Lung (tissue), 12 donors: Measurements from ENCODE around the gene NEK7. TPM values are rescaled to one million over a fixed set of nuclear protein-coding genes. Genes with fewer than 3 reads are reported as not detected.

Experiments used
- ATAC-seq: fragments of 200-7000 bp; cut with Tn5 transposase; one replicate; pipeline ENCODE4 v1.9.1; 2020; ENCODE audit warnings: moderate number of reproducible peaks; ENCODE audit not compliant: insufficient read depth, low FRiP score
- DNase-seq, 3 donors: peaks; one replicate each; pipeline ENCODE4 v3.0.0-alpha.2; 2013 to 2017
- H3K27ac ChIP-seq, 2 donors: one replicate each; pipeline ENCODE4 v1.5.1; 2013; ENCODE audit warnings: mild to moderate bottlenecking in 2 of 2, moderate library complexity in 2 of 2, control low read depth in 1 of 2, inconsistent platforms in 1 of 2, low read depth in 1 of 2, low read length in 1 of 2
- H3K27me3 ChIP-seq, 3 donors: one replicate each; pipeline ENCODE4 v1.5.1; 2013; ENCODE audit warnings: low read length in 2 of 3; ENCODE audit not compliant: control insufficient read depth in 3 of 3, insufficient read depth in 3 of 3
- H3K36me3 ChIP-seq, 4 donors: one replicate each; pipeline ENCODE4 v1.5.1; 2013; ENCODE audit warnings: low read length in 4 of 4, mild to moderate bottlenecking in 1 of 4, moderate library complexity in 1 of 4; ENCODE audit not compliant: control insufficient read depth in 4 of 4, insufficient read depth in 4 of 4
- H3K4me1 ChIP-seq, 5 donors: one replicate each; pipeline ENCODE4 v1.5.1; 2013; ENCODE audit warnings: low read length in 5 of 5, mild to moderate bottlenecking in 2 of 5, moderate library complexity in 1 of 5; ENCODE audit not compliant: control insufficient read depth in 5 of 5, insufficient read depth in 5 of 5
- H3K4me3 ChIP-seq: one replicate; pipeline ENCODE4 v1.5.1; 2013; ENCODE audit warnings: mild to moderate bottlenecking, control low read depth, moderate library complexity
- H3K9ac ChIP-seq, 2 donors: one replicate each; pipeline ENCODE4 v1.5.1; 2013; ENCODE audit warnings: low read length in 2 of 2, control low read depth in 1 of 2; ENCODE audit not compliant: insufficient read depth in 1 of 2
- H3K9me3 ChIP-seq, 4 donors: one replicate each; pipeline ENCODE4 v1.5.1; 2013; ENCODE audit warnings: low read length in 3 of 4, mild to moderate bottlenecking in 1 of 4, moderate library complexity in 1 of 4; ENCODE audit not compliant: control insufficient read depth in 4 of 4, insufficient read depth in 3 of 4
- WGBS, 2 donors: extraction: QIAGEN DNeasy Blood & Tissue Kit; methylation state at CpG; one replicate each; pipeline ENCODE4 v1.1.7; 2013; 5-methylcytosine and 5-hydroxymethylcytosine counted together
- polyA plus RNA-seq, 2 donors: library from polyadenylated mRNA; stranded (reverse); fragments of 200-250 nt; gene quantifications; one replicate each; pipeline ENCODE4 v1.2.1, GENCODE V29; 2013
- total RNA-seq, 2 donors: library from RNA; depleted of rRNA in 1 of 2; stranded (reverse); fragments of >200 nt in 1 of 2; gene quantifications; one replicate each; pipeline ENCODE4 v1.2.1, GENCODE V29; 2014 to 2021
- TF ChIP-seq, protein P1 (sequence below): IDR thresholded peaks from 2 replicates; pipeline ENCODE4 v1.5.1; 2012; ENCODE audit warnings: mild to moderate bottlenecking; ENCODE audit errors: control extremely low read depth, extremely low read depth
- donor health status: control.
- donor health status: control.
- donor health status: Bipolar disorder and iron deficiency.
- donor health status: healthy.
- donor health status: DM: yes; HTN: yes; CAD: no.

The NEK7 gene
- total and polyA plus RNA-seq, 4 donors: 23.9 to 132 (median 64.2) TPM

DNA sequence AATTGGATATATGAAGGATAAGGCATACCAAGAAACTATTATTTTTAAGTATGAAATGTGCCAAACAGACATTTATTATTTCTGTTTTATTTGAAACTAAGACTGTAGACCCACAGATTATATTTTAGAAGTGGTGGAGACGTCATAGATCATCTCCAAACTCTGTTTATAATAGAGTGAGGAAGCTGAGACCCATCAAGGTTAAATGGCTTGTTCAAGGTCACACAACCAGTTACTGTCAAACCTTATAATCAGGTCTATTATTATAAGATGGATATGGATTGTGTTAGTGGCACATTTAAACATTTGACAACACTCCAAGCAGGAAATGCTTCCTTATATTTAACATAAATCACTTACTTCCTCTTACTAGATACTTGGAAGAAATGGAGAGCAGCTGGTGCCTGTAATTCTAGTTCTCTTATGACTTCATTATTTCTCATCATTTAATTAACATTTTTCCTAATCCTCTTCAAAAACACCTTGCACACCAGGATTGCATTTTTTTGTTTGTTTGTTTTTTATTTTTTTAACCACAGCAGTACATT, 117.0 kb downstream of the NEK7 start:
- Histone ChIP-seq H3K9me3 (no peaks in the 10 kb centered on the region), H3K36me3 (peaks cover 0 to 2% (median 0%) of the 10 kb centered on the region in 4 donors), H3K9ac (no peak overlapping the region), H3K4me1 (peaks cover 0 to 43% (median 9%) of the 10 kb centered on the region in 5 donors), H3K27me3 (no peaks in the 10 kb centered on the region), H3K4me3 (no peak overlapping the region), H3K27ac (peak overlapping the region in 1 of 2 donors; percentile 33)
- TF ChIP-seq, protein P1, sequence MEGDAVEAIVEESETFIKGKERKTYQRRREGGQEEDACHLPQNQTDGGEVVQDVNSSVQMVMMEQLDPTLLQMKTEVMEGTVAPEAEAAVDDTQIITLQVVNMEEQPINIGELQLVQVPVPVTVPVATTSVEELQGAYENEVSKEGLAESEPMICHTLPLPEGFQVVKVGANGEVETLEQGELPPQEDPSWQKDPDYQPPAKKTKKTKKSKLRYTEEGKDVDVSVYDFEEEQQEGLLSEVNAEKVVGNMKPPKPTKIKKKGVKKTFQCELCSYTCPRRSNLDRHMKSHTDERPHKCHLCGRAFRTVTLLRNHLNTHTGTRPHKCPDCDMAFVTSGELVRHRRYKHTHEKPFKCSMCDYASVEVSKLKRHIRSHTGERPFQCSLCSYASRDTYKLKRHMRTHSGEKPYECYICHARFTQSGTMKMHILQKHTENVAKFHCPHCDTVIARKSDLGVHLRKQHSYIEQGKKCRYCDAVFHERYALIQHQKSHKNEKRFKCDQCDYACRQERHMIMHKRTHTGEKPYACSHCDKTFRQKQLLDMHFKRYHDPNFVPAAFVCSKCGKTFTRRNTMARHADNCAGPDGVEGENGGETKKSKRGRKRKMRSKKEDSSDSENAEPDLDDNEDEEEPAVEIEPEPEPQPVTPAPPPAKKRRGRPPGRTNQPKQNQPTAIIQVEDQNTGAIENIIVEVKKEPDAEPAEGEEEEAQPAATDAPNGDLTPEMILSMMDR: no peak
- ATAC-seq (no peak), DNase-seq (peak in 2 of 3 donors; percentile 53 to 65)
- 66 to 79% methylated on average over 1 of the region's 1 CpG for WGBS, 2 donors

DNA sequence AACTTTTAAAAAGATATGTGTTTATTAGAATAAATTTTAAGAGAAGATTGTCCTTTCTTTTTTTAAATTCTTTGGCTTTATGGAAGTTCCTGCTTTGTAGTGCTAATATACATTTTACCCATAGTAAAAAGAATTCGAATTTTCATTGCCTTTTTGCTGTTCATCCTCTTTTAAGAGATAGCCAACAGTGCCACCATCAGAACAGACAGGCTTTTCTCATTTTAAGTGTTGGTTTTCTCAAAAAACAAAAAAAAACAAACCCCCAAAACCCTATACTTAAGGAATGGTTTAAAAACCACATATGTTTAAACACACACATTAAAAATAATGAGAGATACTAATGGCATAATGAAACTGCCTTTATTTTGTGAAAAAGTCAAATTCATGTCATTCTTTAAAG, 118.8 kb downstream of the NEK7 start:
- Histone ChIP-seq H3K27me3 (no peaks in the 10 kb centered on the region), H3K36me3 (peaks cover 0 to 4% (median 1%) of the 10 kb centered on the region in 4 donors), H3K4me1 (peaks cover 0 to 43% (median 5%) of the 10 kb centered on the region in 5 donors), H3K27ac (no peak overlapping the region), H3K9me3 (no peaks in the 10 kb centered on the region), H3K4me3 (no peak overlapping the region), H3K9ac (no peak overlapping the region)
- DNase-seq: peak in 2 of 3 donors; percentile 46
- TF ChIP-seq, protein P1: no peak
- 65 to 74% methylated on average over 1 of the region's 1 CpG for WGBS, 2 donors
- ATAC-seq: no peak

DNA sequence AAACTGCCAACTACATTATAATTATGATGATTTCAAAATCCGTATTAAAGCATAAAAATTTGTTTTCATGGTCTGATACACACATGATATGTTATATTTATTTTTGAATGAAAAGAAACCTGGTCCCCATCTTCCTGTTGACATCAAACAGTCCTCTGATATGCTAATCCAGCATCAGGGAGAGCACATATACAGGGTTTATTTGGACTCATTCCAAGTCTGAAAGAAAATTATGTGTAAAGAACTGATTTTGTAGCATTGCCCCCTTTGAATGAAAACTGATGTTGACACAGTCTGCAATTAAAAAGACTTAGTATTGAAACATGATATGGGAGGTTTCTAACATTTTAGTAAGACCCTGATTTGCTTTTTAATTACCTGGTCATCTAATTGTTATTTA, 119.4 kb downstream of the NEK7 start:
- TF ChIP-seq, protein P1: no peak
- 76 to 85% methylated on average over 1 of the region's 1 CpG for WGBS, 2 donors

DNA sequence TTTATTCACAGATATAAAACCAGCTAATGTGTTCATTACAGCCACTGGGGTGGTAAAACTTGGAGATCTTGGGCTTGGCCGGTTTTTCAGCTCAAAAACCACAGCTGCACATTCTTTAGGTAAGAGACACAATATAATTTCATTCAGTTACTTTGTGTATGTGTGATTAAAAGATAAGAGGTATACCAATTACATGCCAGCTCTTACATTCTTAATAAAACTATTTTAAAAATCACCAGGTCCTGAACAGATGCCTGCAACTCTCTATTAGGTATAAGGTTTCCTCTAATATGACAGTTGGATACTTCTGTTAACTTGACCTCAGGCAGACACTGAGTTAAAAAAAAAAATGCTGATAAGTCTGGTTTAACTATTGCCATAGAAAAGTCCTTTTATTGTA, 122.1 kb downstream of the NEK7 start:
- Histone ChIP-seq H3K9me3 (no peaks in the 10 kb centered on the region), H3K36me3 (peaks cover 0 to 6% (median 4%) of the 10 kb centered on the region in 4 donors), H3K27ac (no peak overlapping the region), H3K4me3 (no peak overlapping the region), H3K4me1 (peaks cover 3 to 27% (median 4%) of the 10 kb centered on the region in 5 donors), H3K9ac (no peak overlapping the region), H3K27me3 (no peaks in the 10 kb centered on the region)
- WGBS, 2 donors: 85 to 92% methylated on average over 1 of the region's 1 CpG
- TF ChIP-seq, protein P1: no peak
- DNase-seq (no peak), ATAC-seq (no peak)

More for the DNA sequence above, 119.4 kb downstream of the NEK7 start:
- Histone ChIP-seq H3K27me3 (no peaks in the 10 kb centered on the region), H3K27ac (no peak overlapping the region), H3K36me3 (peaks cover 0 to 4% (median 0%) of the 10 kb centered on the region in 4 donors), H3K4me3 (no peak overlapping the region), H3K4me1 (peaks cover 0 to 43% (median 5%) of the 10 kb centered on the region in 5 donors), H3K9me3 (no peaks in the 10 kb centered on the region), H3K9ac (no peak overlapping the region)
- DNase-seq (peak in 2 of 3 donors; percentile 60 to 71), ATAC-seq (no peak)
